NCI-H2196 (cell line): ENCODE measurements around the gene ALOXE3.
A peak's percentile ranks its signal among the peaks of the same experiment; 100 is the strongest.

ENCODE experiments used
- DNase-seq: peaks from one replicate; lab custom pipeline; 2025; ENCODE audit not compliant: unreplicated experiment; lab: John Stamatoyannopoulos, UW

ALOXE3 gene

GRCh38 chr17:8154608-8155155 lies 36.4 kb upstream of the ALOXE3 start:
- DNase-seq, result no peak

DNA sequence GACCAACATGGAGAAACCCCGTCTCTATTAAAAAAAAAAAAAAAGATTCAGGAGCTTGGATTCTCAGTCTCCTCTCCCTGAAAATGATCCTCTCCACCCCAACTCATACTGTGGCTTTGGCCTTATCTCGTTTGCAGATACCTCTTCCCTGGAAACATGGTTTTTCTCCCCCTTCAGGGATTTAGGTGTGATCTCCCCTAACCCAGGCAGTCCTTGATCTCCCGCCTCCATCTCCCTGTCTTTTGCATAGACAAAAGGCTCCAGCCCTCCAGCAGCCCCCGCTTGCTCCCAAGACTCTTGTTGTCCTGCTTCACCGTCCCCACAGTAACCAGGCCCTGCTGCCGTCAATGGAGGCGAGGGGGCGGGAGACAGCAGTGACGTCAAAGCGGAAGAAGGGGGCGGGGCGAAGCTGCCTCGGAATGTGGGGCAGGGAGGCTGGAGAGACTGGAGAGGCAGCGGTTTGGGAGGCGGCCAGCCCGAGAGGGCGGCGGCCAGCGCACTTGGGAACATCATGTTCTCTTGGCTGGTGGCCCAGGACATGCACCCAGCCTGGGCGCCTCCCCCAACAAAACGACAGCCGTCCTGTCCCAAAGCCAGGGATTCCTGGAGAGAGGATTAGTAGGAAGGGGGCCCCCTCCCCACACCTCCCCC lies 35.8 kb upstream of the ALOXE3 start:
- peak; percentile 76 for DNase-seq

GRCh38 chr17:8153525-8153956 lies 35.2 kb upstream of the ALOXE3 start:
- peak; percentile 3 for DNase-seq

GRCh38 chr17:8153031-8153451 lies 34.7 kb upstream of the ALOXE3 start:
- DNase-seq, result no peak

GRCh38 chr17:8152112-8152775 lies 33.9 kb upstream of the ALOXE3 start, which contains the start of gene PER1:
Gene PER1, minus strand, starts transcription at chr17:8152404. Its CDS starts 1,698 bp downstream, at chr17:8150706.
- DNase-seq, result peak; percentile 83

DNA sequence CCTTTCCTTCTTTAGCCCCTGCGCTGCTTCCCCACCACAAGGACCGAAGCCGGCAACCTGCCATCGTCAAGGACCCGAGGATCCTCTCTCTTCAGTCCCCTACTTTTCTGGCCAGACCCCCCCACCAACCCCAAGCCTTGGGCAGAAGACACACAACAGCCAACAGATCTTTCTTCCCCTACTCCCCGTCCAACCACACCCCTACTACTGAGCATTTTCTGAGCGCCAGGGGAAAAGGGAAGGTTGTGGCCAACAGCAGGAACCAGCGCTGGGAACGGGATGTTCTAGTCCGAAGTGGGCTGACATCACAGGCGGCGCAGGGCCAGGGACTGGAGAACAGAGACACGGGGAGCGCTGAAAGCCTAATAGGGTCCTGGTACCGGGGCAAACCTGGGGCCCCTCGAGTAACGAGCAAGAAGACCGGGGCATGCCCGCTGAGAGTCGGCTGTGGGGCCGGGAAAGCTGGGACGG lies 33.4 kb upstream of the ALOXE3 start:
- DNase-seq, result no peak

GRCh38 chr17:8151120-8151640 lies 32.9 kb upstream of the ALOXE3 start:
- peak; percentile 56 for DNase-seq

DNA sequence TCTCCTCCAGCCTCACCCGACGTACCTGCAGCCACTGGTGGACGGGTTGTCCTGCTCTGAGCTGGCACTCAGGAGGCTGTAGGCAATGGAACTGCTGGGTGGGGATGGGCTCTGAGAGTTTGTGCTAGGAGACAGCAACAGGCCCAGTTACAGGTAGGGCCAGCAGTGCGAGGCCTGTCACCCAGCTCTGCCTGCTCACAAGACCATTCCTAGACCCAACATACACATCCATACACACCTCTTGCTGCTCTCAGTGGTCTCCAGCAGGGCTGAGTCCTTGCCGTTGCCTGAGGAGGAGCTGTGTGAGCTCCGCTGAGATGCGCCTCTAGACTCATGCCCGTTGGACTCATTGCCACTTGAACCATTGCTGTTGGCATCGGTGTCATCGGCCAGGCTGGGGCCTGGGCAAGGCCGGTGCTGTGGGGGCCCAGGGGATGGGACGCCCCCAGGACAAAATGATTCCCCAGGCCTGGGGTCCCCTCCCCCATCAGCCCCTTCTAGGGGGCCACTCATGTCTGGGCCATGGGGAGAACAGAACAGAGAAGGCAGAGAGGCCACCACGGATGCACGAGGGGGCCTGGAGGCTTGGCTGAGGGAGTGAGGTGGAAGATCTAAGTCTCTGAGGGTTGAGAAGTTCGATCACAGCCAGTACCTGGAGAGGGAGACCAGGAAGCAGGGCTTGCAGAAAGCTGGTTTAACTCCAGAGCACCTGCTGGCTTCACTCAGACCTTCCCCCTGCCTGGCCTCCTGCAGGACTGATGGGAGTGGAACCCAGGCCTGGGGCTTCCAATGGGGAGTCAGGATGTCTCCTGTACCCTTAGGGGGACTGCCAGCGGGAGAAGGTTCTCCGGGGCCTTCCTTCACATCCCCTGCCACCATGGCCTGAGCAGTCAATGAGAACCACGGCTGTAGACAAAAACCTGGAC lies 32.1 kb upstream of the ALOXE3 start:
- DNase-seq, result no peak

DNA sequence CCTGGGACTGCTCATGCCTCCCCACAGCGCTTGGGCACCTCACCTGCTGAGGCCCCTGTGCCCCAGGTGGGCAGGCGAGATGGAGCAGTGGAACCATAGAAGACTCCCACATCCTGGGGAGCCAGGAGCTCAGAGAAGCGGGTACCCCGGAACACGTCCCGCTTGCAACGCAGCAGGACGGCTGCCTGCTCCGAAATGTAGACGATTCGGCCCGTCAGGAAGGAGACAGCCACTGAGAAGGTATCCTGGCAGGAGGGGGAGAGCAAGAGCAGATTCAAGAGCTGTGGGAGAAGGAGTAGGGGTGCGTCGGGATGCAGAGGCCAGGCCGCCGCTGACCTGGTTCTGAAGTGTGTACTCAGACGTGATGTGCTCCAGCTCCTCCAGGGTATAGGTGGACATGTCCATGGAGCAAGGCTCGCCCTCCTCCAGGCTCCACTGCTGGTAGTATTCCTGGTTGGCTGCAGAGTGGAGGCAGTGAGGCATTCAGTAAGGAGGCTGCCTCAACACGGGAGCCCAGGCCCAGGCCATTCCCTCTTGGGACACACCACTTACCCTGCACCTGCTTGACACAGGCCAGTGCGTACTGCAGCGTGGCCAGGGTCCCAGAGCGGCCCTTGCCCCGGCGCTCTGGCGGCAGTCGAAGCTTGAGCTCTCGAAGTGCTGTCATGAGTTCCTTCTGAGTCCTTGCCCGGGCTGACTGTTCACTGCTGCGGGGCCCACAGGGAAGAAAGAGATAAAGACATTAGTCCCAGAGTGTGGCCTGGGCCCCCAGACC lies 31.3 kb upstream of the ALOXE3 start:
- DNase-seq, result no peak

- no peak for DNase-seq
Measured at GRCh38 chr17:8148560-8148959, 30.2 kb upstream of the ALOXE3 start.

GRCh38 chr17:8147805-8148404 lies 29.6 kb upstream of the ALOXE3 start:
- no peak for DNase-seq

GRCh38 chr17:8147141-8147804 lies 29.0 kb upstream of the ALOXE3 start:
- no peak for DNase-seq

- no peak for DNase-seq
Measured at GRCh38 chr17:8146381-8147140, 28.2 kb upstream of the ALOXE3 start.

DNA sequence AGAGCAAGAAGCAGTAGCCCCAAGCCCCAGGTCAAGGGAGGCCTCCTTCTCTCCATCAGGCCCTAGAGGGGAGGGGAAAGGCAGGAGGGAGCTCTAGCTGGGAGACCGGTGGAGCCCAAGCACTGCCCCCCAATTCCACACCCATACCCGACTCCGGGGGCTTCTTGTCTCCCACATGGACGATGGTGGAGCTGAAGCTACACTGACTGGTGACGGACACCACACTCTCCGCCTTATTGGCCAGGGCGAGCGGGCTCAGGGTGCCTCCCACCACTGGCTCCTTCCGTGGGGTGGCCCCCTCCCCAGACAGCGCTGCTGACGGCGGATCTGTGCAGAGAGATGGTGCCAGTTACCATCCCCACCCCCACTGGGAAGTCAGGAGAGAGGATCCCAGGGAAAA lies 27.5 kb upstream of the ALOXE3 start:
- DNase-seq, result no peak

GRCh38 chr17:8144401-8145231 lies 26.3 kb upstream of the ALOXE3 start:
- DNase-seq, result no peak

DNA sequence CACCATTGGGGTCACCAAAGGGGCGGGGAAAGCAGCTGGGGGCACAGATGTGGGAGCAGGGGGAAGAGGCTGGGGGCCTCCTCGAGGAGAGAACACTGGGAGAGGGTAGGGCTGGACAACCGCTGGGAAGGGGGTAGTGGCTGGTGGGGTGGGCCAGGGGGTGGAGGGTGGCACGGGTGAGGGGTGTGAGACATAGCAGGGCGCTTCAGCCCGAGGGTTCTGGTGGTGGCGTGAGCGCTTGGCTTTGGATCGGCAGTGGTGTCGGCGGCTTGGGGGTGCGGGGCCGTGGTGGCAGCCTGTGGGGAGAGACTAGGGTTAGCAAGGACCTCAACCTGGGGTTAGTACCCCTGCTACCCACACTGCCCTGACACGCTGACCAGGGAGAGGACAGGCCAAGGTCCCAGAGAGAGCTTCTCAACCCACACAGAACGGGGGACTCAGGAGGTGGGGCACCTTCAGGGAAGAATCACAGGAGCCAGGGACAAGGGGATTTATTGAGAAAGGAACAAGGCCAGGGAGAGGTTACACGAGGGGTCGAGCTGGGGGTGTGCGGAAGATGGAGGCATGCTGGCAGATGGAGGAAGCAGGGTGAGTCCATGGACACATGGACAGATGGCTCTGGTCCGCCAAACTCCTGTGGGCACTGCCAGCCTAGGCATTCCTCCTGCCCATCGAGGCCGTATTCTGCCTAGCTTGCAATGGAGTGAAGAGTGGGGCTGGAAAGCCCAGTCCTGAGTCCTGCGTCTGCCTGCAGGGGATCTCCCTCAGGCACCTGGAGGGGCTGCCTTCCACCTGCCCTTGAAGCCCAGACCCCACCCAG lies 25.5 kb upstream of the ALOXE3 start:
- DNase-seq, result no peak
